ENCODE measurements around the gene CSF3R.
A peak's percentile ranks its signal among the peaks of the same experiment; 100 is the strongest.

Gene CSF3R

GRCh38 chr1:36453600-36454388, 28.9 kb downstream of the CSF3R start:
- DNase-seq: no peak

DNA sequence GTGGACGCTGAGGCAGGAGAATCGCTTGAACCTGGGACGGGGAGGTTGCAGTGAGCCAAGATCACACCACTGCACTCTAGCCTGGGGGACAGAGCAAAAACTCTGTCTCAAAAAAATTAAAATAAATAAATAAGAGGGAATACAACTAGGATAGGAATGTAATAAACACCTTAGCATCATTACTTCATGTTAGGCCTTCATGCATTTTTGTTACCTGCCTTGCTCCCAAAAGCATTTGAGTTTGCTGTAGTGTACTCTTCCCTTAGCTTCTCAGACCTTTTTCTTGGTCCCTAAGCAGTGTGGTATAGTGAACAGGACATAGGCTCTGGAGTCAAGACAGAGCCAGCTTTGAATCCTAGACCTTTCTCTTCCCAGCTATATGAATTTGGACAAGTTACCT, 29.7 kb downstream of the CSF3R start:
- DNase-seq: no peak

GRCh38 chr1:36450919-36451305, 31.8 kb downstream of the CSF3R start:
- no peak for DNase-seq

GRCh38 chr1:36450270-36450918, 32.3 kb downstream of the CSF3R start, which contains the start of gene OSCP1:
OSCP1 (minus strand) TSS chr1:36450451; CDS start chr1:36450369, 82 bp downstream.
- DNase-seq: peak; percentile 92

DNA sequence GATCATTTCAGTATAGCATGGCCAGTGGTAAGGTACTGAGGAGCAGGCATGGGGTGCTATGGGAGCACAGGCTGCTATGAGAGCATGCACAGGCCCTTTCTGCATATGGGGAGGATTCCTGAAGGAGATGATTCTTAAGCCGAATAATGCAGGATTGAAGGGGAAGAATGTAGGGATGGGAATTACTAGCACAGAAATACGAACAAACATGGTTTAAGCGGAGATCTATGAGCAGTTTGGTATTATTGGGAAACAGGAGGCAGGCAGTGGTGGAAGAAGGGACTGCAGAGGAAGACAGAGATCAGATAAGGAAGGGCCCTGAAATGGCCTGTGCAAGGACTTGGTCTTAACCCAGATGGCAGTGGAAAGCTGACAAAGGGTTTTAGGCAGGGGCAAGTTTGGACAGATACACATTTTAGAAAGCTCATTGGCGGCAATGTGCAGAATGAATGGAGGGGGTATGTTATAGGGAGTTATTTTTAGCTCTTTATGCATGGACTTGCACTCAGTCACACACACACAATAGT, 34.1 kb downstream of the CSF3R start:
- DNase-seq: no peak

DNA sequence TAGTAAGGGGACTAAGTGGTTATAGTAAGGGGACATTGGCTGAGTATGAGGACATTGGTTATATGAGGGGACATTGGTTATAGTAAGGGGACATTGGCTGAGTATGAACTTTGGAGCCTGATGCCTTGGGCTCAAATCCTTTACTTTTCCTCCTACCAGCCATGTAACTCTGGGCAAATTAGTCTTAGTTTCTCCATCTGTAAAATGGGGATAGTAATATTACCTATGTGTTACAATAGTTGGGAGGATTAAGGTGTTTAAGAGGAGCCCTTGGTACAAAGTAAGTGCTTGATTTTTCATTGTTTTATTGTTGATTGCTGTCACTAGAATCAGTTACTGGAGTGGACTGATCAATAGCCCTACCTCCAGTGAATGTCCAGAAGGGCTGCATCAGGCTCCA, 35.3 kb downstream of the CSF3R start:
- DNase-seq: no peak

DNA sequence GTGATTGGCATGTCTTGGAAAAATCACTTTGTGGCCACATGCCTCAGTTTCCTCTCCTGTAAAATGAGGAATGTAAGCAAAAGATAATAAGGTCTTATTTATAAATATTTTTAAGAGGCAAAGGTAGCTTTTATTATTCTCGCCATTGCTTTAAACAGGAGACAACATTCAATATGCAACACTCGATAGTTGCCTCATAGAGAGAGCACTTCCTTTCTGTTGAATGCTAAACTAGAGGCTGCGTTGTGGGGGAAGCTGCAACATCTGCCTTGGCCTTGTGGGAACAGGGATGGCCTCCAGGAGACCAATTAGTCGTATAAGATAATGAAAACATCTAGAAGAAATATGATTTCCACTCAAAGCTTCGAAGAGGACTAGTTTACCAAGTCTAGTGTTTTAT, 36.0 kb downstream of the CSF3R start:
- no peak for DNase-seq

- DNase-seq: no peak
Observed at GRCh38 chr1:36446271-36446670, 36.4 kb downstream of the CSF3R start.

- no peak for DNase-seq
Observed at GRCh38 chr1:36443297-36443696, 39.4 kb downstream of the CSF3R start.

DNA sequence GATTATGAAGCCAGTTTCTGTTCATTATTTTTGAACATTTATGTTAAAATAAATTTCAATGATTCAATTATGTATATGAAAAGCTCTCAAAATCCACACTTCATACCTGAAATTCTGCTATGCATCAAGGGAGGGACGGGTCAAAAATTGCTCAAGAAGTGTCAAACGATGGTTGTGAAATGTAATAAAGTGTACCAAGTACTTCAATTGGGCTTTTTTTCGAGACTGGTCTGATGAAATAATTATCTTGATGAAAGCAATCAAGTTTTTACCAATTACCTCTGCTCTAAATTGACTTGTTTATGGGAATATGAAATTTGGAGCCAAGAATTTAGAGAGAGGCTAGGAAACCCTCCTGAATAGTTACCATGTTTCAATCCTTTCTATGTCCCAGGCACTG, 40.4 kb downstream of the CSF3R start:
- no peak for DNase-seq

- DNase-seq: no peak
Observed at GRCh38 chr1:36440646-36441045, 42.1 kb downstream of the CSF3R start.

- no peak for DNase-seq
Observed at GRCh38 chr1:36440044-36440443, 42.7 kb downstream of the CSF3R start.

- no peak for DNase-seq
Observed at GRCh38 chr1:36438715-36439114, 44.0 kb downstream of the CSF3R start.

- DNase-seq: no peak
Observed at GRCh38 chr1:36436821-36437220, 45.9 kb downstream of the CSF3R start.

DNA sequence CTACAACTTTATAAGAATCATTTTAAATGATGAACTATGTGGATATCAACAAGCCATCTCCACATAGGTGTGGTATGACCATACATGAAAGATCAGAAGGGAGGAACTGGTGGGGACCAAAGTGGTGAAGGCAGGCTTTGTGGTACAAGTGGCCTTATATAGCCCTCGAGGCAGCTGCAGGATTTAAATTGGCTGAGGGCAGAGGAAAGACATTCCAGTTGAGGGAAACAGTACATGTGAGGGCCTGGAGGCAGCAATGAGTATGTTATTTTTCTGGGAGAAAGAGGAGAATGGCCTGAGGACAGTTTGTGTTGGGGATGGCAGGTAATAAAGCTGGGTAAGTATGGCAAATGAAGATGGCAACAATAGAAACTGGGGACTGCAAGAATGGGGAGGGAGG, 49.6 kb downstream of the CSF3R start:
- DNase-seq: no peak

DNA sequence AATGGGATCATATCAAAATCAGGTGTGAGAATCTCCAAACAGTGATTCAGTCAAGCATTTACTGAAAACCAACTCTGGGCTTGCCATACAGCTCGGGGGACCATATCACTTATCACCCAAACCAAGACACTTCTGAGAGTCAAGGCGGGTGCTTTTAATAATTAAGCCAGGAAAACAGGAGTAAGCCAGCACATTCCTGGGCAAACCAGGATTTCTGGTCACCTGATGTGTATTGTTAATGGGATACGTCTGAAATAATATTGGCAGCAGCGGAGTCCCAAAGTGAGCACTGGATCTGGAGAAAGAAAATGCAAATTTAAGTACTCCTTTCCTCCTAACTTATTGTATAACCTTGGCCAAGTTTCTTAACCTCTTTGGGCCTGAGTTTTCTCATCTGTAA, 50.1 kb downstream of the CSF3R start:
- no peak for DNase-seq

GRCh38 chr1:36425791-36426190, 56.9 kb downstream of the CSF3R start:
- no peak for DNase-seq

- no peak for DNase-seq
Observed at GRCh38 chr1:36421649-36422048, 61.1 kb downstream of the CSF3R start.

DNA sequence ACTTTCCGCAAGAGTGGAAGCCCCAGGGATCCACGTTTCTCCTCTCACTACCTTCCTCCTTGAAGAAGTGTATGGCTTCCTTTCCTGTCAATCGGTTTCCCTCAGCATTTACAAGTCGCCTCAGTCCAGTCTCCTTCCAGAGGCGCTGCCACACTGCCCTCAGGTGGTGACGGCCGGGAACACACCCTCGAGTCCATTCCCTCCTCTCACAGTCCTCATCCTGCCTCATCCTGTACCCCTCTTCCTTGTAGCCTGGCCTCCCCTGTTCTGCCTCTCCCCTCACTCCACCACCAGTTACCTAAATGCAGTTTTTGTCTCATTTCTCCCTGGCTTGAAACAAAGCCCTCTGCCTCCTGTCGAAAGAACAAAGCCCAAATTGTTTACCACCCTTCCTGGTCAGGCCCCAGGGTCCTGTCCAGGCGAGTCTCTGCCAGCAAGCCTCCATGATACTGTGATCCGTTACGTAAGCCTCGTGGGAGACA, 61.8 kb downstream of the CSF3R start:
- DNase-seq: peak; percentile 89

DNA sequence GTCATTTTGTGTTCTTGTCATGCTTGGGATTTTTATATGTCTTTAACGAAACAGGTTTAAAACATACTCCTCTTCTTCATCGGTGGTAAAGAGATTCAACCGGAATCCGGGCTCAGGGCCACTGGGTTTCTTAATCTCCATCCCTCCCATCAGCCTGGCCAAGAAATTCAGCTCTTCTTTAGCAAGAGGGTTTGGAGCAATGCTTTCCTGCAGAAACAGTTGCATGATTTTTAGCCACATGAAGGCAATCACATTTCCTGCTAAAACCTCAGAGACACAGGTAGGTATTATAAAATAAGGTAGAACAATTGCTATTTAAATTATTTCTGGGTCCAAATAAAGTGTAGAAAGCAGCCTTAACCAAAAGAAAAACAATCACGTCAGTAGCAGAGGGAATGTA, 62.3 kb downstream of the CSF3R start:
- DNase-seq: no peak

DNA sequence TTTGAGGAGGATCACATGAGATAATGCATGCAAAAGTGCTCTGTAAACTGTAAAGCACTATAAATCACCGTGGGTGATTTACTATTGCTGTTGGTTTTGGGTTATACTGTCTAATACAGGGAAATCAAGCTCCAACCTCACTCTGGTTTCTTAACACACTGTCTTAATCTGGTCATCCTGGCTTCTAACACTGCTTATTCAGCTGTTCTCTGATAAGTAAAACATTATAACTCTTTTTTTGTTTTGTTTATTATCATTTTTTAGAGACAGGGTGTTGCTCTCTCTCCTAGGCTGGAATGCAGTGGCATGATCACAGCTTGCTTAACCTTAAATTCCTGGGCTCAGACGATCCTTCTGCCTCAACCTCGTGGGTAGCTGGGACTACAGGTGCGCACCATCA, 63.1 kb downstream of the CSF3R start:
- no peak for DNase-seq

DNA sequence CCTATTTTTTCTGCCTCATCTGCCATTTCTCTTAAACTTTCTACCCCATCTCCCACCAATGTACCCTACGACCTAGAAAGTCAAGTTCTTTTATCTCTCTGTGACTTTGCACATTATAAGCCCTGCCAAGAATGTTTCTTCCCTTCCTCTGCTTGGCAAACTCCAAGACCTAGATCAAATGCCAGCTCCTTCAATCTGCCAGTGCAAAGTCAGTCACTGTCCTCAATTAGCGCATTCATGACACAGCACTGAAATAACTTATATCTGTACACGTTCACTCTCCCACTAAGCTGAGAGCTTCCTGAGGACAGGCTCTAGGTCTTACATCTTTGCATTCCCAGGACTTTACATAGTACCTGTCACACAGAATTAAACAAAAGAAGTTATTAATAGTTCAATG, 63.6 kb downstream of the CSF3R start:
- DNase-seq: no peak

- DNase-seq: no peak
Observed at GRCh38 chr1:36417931-36418330, 64.8 kb downstream of the CSF3R start.
